ENCODE measurements around the gene LRRC4C.

The LRRC4C gene

DNA sequence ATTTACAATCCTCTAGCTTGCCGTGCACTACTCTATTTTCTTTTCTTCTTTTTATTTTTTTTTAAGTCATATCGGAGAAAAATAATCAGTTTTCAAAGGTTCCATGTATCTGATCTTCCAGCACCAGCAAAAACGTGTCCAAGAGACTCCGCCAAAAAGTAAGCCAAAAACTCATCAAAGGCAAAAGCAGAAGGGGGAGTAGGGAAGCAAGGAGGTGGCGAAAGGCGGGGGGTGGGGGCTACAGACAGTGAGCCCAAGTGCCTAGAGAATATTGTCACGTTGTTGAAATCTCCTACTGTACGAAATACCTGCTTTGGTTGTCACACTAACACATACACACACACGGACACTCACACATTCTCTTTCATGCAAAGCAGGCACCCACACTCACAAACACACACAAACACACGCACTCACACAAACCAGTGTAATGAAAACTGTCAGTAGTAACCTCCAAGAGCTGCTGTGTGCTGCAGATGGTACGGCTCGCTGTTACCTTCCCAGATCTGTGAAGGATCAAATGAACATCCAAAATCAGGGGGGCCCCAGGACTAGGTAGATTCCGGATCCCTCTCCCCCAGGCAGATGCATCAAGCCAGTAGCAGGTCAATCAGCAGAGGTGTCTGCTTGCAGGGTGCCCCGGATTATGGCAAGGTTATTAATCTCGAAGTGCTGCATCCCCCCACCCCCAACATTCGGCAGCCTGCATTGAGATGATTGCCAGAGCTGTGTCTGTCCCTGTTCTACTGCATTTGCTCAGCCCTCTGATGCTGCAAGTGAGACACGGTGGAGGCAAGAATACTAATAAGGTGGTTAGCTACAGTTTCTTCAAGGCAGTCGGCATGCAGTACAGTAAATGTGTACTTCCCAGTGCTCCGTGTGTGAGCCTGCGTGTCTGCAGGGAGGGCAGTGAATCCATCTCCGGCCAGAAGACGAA lies at the start of gene LRRC4C:
Gene LRRC4C, minus strand, starts transcription at position 188 of the 937 bp plus-strand sequence.
- Histone ChIP-seq H3K4me1 (ENCODE audit: control insufficient read depth, low read depth, low read length) (peaks cover 52% of the 10 kb centered on the region), H3K27ac (ENCODE audit: low read length) (peak within 1 kb of the TSS; percentile 28), H3K9me3 (ENCODE audit: control insufficient read depth, low read depth, low read length) (no peaks in the 10 kb centered on the region), H3K27me3 (ENCODE audit: control insufficient read depth, insufficient read depth, low read length) (no peaks in the 10 kb centered on the region), H3K9ac (ENCODE audit: low read length) (peak within 1 kb of the TSS; percentile 20), H3K4me3 (ENCODE audit: low read length) (peak within 1 kb of the TSS; percentile 45), H3K36me3 (ENCODE audit: control insufficient read depth, low read depth, low read length) (no peaks in the 10 kb centered on the region)

DNA sequence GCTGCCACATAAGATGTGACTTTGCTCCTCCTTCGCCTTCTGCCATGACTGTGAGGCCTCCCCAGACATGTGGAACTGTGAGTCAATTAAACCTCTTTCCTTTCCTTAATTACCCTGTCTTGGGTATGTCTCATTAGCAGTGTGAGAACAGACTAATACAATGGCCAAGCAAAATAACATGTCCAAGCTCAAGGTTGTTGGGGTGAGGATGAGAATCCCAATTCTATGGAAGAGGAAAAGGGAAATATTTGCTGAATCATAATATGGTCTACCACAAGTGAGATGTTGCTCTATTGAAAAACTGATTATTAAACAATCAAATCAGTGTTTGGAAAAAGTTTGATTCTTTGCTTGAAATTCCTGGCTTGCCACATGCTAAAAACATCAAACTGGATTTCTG lies 48.7 kb upstream of the LRRC4C start:
- Histone ChIP-seq H3K27me3 (ENCODE audit: control insufficient read depth, insufficient read depth, low read length) (no peaks in the 10 kb centered on the region), H3K9ac (ENCODE audit: low read length) (no peak overlapping the region), H3K36me3 (ENCODE audit: control insufficient read depth, low read depth, low read length) (no peaks in the 10 kb centered on the region), H3K4me1 (ENCODE audit: control insufficient read depth, low read depth, low read length) (peaks cover 12% of the 10 kb centered on the region), H3K27ac (ENCODE audit: low read length) (no peak overlapping the region), H3K4me3 (ENCODE audit: low read length) (no peak overlapping the region), H3K9me3 (ENCODE audit: control insufficient read depth, low read depth, low read length) (no peaks in the 10 kb centered on the region)

- H3K9ac ChIP-seq (ENCODE audit: low read length): no peak overlapping the region
- H3K27ac ChIP-seq (ENCODE audit: low read length): no peak overlapping the region
- peaks cover 52% of the 10 kb centered on the region for H3K4me1 ChIP-seq (ENCODE audit: control insufficient read depth, low read depth, low read length)
- no peaks in the 10 kb centered on the region for H3K27me3 ChIP-seq (ENCODE audit: control insufficient read depth, insufficient read depth, low read length)
- H3K4me3 ChIP-seq (ENCODE audit: low read length): no peak overlapping the region
- no peaks in the 10 kb centered on the region for H3K36me3 ChIP-seq (ENCODE audit: control insufficient read depth, low read depth, low read length)
- H3K9me3 ChIP-seq (ENCODE audit: control insufficient read depth, low read depth, low read length): no peaks in the 10 kb centered on the region
Observed at GRCh38 chr11:41499429-41499828, 40.0 kb upstream of the LRRC4C start.

GRCh38 chr11:41498726-41499125 lies 39.3 kb upstream of the LRRC4C start:
- no peaks in the 10 kb centered on the region for H3K9me3 ChIP-seq (ENCODE audit: control insufficient read depth, low read depth, low read length)
- H3K4me3 ChIP-seq (ENCODE audit: low read length): no peak overlapping the region
- H3K27ac ChIP-seq (ENCODE audit: low read length): no peak overlapping the region
- H3K27me3 ChIP-seq (ENCODE audit: control insufficient read depth, insufficient read depth, low read length): no peaks in the 10 kb centered on the region
- H3K4me1 ChIP-seq (ENCODE audit: control insufficient read depth, low read depth, low read length): peaks cover 52% of the 10 kb centered on the region
- H3K9ac ChIP-seq (ENCODE audit: low read length): peak overlapping the region; percentile 38
- no peaks in the 10 kb centered on the region for H3K36me3 ChIP-seq (ENCODE audit: control insufficient read depth, low read depth, low read length)

DNA sequence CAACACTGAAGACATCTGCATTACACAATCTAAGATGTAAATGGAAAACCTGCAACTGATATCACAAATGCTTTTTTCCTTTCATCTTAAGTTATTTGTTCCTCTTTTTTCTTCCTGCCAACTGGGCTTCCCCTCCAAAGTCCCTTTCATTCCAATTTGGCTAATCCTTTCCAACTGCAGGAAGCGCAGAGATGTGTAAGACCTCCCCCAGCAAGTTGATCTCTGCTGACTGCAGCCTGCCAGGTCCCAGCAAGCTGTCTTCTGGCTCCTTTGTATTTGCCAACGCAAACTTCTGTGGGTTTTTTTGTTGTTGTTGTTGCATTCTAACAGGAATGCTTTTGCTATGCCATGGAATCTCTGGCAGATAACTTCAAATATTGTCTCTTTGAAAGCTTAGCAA lies 38.5 kb upstream of the LRRC4C start:
- H3K9me3 ChIP-seq (ENCODE audit: control insufficient read depth, low read depth, low read length): no peaks in the 10 kb centered on the region
- H3K4me1 ChIP-seq (ENCODE audit: control insufficient read depth, low read depth, low read length): peaks cover 44% of the 10 kb centered on the region
- H3K27me3 ChIP-seq (ENCODE audit: control insufficient read depth, insufficient read depth, low read length): no peaks in the 10 kb centered on the region
- H3K4me3 ChIP-seq (ENCODE audit: low read length): peak overlapping the region; percentile 29
- peak overlapping the region; percentile 64 for H3K27ac ChIP-seq (ENCODE audit: low read length)
- peak overlapping the region; percentile 47 for H3K9ac ChIP-seq (ENCODE audit: low read length)
- H3K36me3 ChIP-seq (ENCODE audit: control insufficient read depth, low read depth, low read length): no peaks in the 10 kb centered on the region

DNA sequence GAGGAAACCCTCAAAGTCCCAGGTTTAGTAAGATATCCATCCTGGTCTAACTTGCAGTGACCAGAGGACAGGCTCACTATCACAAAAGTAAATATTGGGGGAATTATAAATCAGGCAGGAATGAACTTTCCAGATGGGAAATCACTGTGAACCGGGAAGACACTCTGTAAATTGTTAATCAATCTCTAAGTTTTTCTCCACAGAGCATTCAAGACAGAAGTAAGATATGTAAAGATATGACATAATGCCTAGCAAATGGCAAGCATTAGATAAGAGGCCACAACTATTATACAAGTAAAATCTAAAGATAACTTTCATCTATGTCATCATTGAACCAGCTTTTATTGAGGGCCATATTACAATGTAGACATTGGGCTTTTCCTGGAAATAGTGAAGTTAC lies 35.3 kb upstream of the LRRC4C start:
- no peaks in the 10 kb centered on the region for H3K36me3 ChIP-seq (ENCODE audit: control insufficient read depth, low read depth, low read length)
- H3K27me3 ChIP-seq (ENCODE audit: control insufficient read depth, insufficient read depth, low read length): no peaks in the 10 kb centered on the region
- no peak overlapping the region for H3K9ac ChIP-seq (ENCODE audit: low read length)
- no peaks in the 10 kb centered on the region for H3K9me3 ChIP-seq (ENCODE audit: control insufficient read depth, low read depth, low read length)
- no peak overlapping the region for H3K4me3 ChIP-seq (ENCODE audit: low read length)
- H3K27ac ChIP-seq (ENCODE audit: low read length): no peak overlapping the region
- peaks cover 32% of the 10 kb centered on the region for H3K4me1 ChIP-seq (ENCODE audit: control insufficient read depth, low read depth, low read length)

- H3K36me3 ChIP-seq (ENCODE audit: control insufficient read depth, low read depth, low read length): no peaks in the 10 kb centered on the region
- H3K9ac ChIP-seq (ENCODE audit: low read length): no peak overlapping the region
- H3K27me3 ChIP-seq (ENCODE audit: control insufficient read depth, insufficient read depth, low read length): no peaks in the 10 kb centered on the region
- H3K4me1 ChIP-seq (ENCODE audit: control insufficient read depth, low read depth, low read length): no peaks in the 10 kb centered on the region
- H3K27ac ChIP-seq (ENCODE audit: low read length): no peak overlapping the region
- no peak overlapping the region for H3K4me3 ChIP-seq (ENCODE audit: low read length)
- H3K9me3 ChIP-seq (ENCODE audit: control insufficient read depth, low read depth, low read length): no peaks in the 10 kb centered on the region
Observed at GRCh38 chr11:41486424-41486823, 27.0 kb upstream of the LRRC4C start.

- H3K27ac ChIP-seq (ENCODE audit: low read length): no peak overlapping the region
- H3K27me3 ChIP-seq (ENCODE audit: control insufficient read depth, insufficient read depth, low read length): no peaks in the 10 kb centered on the region
- H3K9ac ChIP-seq (ENCODE audit: low read length): no peak overlapping the region
Observed at GRCh38 chr11:41483956-41484355, 24.5 kb upstream of the LRRC4C start.

GRCh38 chr11:41479179-41479578 lies 19.7 kb upstream of the LRRC4C start:
- no peaks in the 10 kb centered on the region for H3K4me1 ChIP-seq (ENCODE audit: control insufficient read depth, low read depth, low read length)
- H3K27ac ChIP-seq (ENCODE audit: low read length): no peak overlapping the region
- no peak overlapping the region for H3K9ac ChIP-seq (ENCODE audit: low read length)
- no peaks in the 10 kb centered on the region for H3K36me3 ChIP-seq (ENCODE audit: control insufficient read depth, low read depth, low read length)
- peaks cover 9% of the 10 kb centered on the region for H3K9me3 ChIP-seq (ENCODE audit: control insufficient read depth, low read depth, low read length)
- no peaks in the 10 kb centered on the region for H3K27me3 ChIP-seq (ENCODE audit: control insufficient read depth, insufficient read depth, low read length)
- H3K4me3 ChIP-seq (ENCODE audit: low read length): no peak overlapping the region

More at GRCh38 chr11:41483956-41484355, 24.5 kb upstream of the LRRC4C start:
- Histone ChIP-seq H3K9me3 (ENCODE audit: control insufficient read depth, low read depth, low read length) (peaks cover 7% of the 10 kb centered on the region), H3K4me3 (ENCODE audit: low read length) (no peak overlapping the region), H3K4me1 (ENCODE audit: control insufficient read depth, low read depth, low read length) (no peaks in the 10 kb centered on the region), H3K36me3 (ENCODE audit: control insufficient read depth, low read depth, low read length) (no peaks in the 10 kb centered on the region)

GRCh38 chr11:41461057-41461681 lies 1.7 kb upstream of the LRRC4C start:
- Histone ChIP-seq H3K27me3 (ENCODE audit: control insufficient read depth, insufficient read depth, low read length) (no peaks in the 10 kb centered on the region), H3K36me3 (ENCODE audit: control insufficient read depth, low read depth, low read length) (no peaks in the 10 kb centered on the region), H3K9ac (ENCODE audit: low read length) (no peak overlapping the region), H3K9me3 (ENCODE audit: control insufficient read depth, low read depth, low read length) (no peaks in the 10 kb centered on the region), H3K27ac (ENCODE audit: low read length) (no peak overlapping the region), H3K4me3 (ENCODE audit: low read length) (no peak overlapping the region), H3K4me1 (ENCODE audit: control insufficient read depth, low read depth, low read length) (peaks cover 42% of the 10 kb centered on the region)

GRCh38 chr11:41458641-41459040 lies 811 bp downstream of the LRRC4C start:
- H3K9me3 ChIP-seq (ENCODE audit: control insufficient read depth, low read depth, low read length): no peaks in the 10 kb centered on the region
- peak overlapping the region; percentile 45 for H3K4me3 ChIP-seq (ENCODE audit: low read length)
- no peak overlapping the region for H3K27ac ChIP-seq (ENCODE audit: low read length)
- H3K4me1 ChIP-seq (ENCODE audit: control insufficient read depth, low read depth, low read length): peaks cover 52% of the 10 kb centered on the region
- H3K27me3 ChIP-seq (ENCODE audit: control insufficient read depth, insufficient read depth, low read length): no peaks in the 10 kb centered on the region
- H3K36me3 ChIP-seq (ENCODE audit: control insufficient read depth, low read depth, low read length): no peaks in the 10 kb centered on the region
- no peak overlapping the region for H3K9ac ChIP-seq (ENCODE audit: low read length)

Measured in iPS-18a (cell line).